A673 (cell line): ENCODE results near the gene CEP83. TPM values are rescaled to one million over a fixed set of nuclear protein-coding genes. Genes with fewer than 3 reads are reported as not detected.

ENCODE experiments used
- BruUV-seq: library from RNA; stranded (reverse); fragments of 400-500 nt; replicated peaks from 2 replicates; lab custom pipeline; 2021; lab: Mats Ljungman, UMichigan
- CTCF ChIA-PET: fragments of 300-600 bp; sonication (Branson Sonifier 250); formaldehyde crosslinking; loops from one replicate; lab custom pipeline; 2022; ENCODE audit warnings: antibody characterized with exemption; lab: Charles Lee
- POLR2A ChIA-PET: fragments of 300-600 bp; sonication (Branson Sonifier 250); formaldehyde crosslinking; loops from one replicate; lab custom pipeline; 2022; ENCODE audit warnings: antibody characterized with exemption; ENCODE audit not compliant: low non-redundant PET; lab: Charles Lee
- DNase-seq: peaks from one replicate; pipeline ENCODE4 v3.0.0-alpha.2; 2015; ENCODE audit warnings: low spot score
- H3K27ac ChIP-seq: fragments of 200-600 bp; sonication (generic); 2 replicates; pipeline ENCODE4 v1.5.1; 2016; ENCODE audit warnings: mixed run types, low read depth, mild to moderate bottlenecking, mixed read lengths, antibody characterized with exemption, low read length; ENCODE audit not compliant: poor library complexity, severe bottlenecking
- H3K27me3 ChIP-seq: fragments of 200-600 bp; sonication (generic); replicated peaks from 2 replicates; pipeline ENCODE4 v1.6.1; 2017; ENCODE audit warnings: mixed run types, low read depth, mild to moderate bottlenecking, mixed read lengths, antibody characterized with exemption, low read length; ENCODE audit not compliant: insufficient read depth, poor library complexity
- H3K36me3 ChIP-seq: fragments of 200-600 bp; sonication (generic); 2 replicates; pipeline ENCODE4 v1.6.1; 2016; ENCODE audit warnings: mixed run types, mild to moderate bottlenecking, mixed read lengths, antibody characterized with exemption, low read length; ENCODE audit not compliant: insufficient read depth, poor library complexity, severe bottlenecking
- H3K4me1 ChIP-seq: fragments of 200-600 bp; sonication (generic); 2 replicates; pipeline ENCODE4 v1.6.1; 2017; ENCODE audit warnings: mixed run types, mild to moderate bottlenecking, mixed read lengths, antibody characterized with exemption, low read length; ENCODE audit not compliant: insufficient read depth, poor library complexity, severe bottlenecking
- H3K4me3 ChIP-seq: fragments of 200-600 bp; sonication (generic); 2 replicates; pipeline ENCODE4 v1.5.1; 2016; ENCODE audit warnings: low read depth, mixed run types, mild to moderate bottlenecking, mixed read lengths, low read length; ENCODE audit not compliant: poor library complexity, severe bottlenecking
- H3K9me3 ChIP-seq: fragments of 200-600 bp; sonication (generic); 2 replicates; pipeline ENCODE4 v1.6.1; 2016; ENCODE audit warnings: mixed run types, low read depth, mild to moderate bottlenecking, mixed read lengths, antibody characterized with exemption, low read length; ENCODE audit not compliant: poor library complexity, severe bottlenecking
- CTCF ChIP-seq: fragments of 300-800, 200-600 bp; sonication (generic); conservative IDR thresholded peaks from 2 replicates; pipeline ENCODE4 v1.5.1; 2017; ENCODE audit warnings: low read depth, mild to moderate bottlenecking, antibody characterized with exemption, low read length, moderate library complexity, mixed read lengths
- EZH2 ChIP-seq: fragments of 200-600 bp; sonication (generic); IDR thresholded peaks from 2 replicates; pipeline ENCODE4 v1.6.1; 2017; ENCODE audit warnings: borderline replicate concordance, low read depth, mild to moderate bottlenecking, mixed read lengths, antibody characterized with exemption, low read length; ENCODE audit not compliant: poor library complexity, severe bottlenecking
- intact Hi-C: fragments of 100-400 bp; cut with micrococcal nuclease; formaldehyde crosslinking; loops from one replicate; pipeline ENCODE4 v1.10.0; 2022; ENCODE audit not compliant: unreplicated experiment
- total RNA-seq: library from RNA; stranded (reverse); gene quantifications from 2 replicates; pipeline ENCODE4 v1.2.3, GENCODE V29; 2021

CEP83 gene
- total RNA-seq, 1 experiment from 2014 or later: 29.2 TPM

GRCh38 chr12:94267537-94267872 is 192.2 kb downstream of the CEP83 start:
- BruUV-seq: no TSS peak
- CTCF ChIA-PET: no interaction called here

DNA sequence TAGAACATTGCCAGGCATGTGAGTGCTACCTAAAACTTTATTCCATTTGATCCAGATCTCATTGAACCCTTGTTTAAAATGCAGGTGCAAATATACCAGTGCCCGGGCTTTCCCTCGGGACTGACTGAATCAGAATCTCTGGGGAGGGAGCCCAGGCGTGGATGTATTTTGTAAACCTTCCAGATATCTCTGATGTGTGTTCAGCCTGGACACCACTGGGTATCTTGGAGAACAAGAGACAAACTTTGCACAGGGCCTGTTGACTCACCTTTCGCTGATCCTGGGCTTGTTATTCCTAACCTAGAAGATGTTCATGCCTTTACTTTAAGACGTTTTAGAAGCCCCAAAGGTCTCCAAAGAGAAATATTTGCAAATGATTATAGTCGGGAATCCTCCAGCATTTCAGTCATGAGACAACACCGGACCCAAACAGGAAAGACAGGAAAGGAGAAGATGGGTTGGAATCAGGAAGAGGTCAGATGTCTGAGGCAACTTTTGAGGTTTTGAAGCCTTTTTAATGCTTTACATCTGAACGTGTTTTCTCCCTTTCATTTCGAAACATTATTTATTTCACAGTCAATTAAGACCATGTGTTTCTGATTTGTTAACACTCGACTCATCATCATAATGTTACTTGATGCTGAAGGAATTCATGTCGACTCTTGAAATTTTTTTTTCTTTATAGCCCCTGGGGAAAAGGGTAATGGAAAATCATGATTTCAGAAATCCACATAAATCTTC is 192.7 kb downstream of the CEP83 start:
- intact Hi-C loops: loop anchor here (10.0 kb wide), 1 partner anchor 258 kb away; no protein-coding TSS in a partner anchor
- H3K27ac ChIP-seq: no peak overlapping the region
- no TSS peak for BruUV-seq
- no peaks in the 10 kb centered on the region for H3K9me3 ChIP-seq
- no peak overlapping the region for H3K4me3 ChIP-seq
- TF ChIP-seq CTCF (no peak), EZH2 (no peak)
- DNase-seq: peak; percentile 88
- ChIA-PET POLR2A (no interaction called here), CTCF (no interaction called here)
- H3K36me3 ChIP-seq: no peaks in the 10 kb centered on the region
- peaks cover 41% of the 10 kb centered on the region for H3K27me3 ChIP-seq
- H3K4me1 ChIP-seq: peaks cover 47% of the 10 kb centered on the region

More at GRCh38 chr12:94267537-94267872, 192.2 kb downstream of the CEP83 start:
- TF ChIP-seq CTCF: no peak
- TF ChIP-seq EZH2: no peak
- peaks cover 44% of the 10 kb centered on the region for H3K4me1 ChIP-seq
- no peaks in the 10 kb centered on the region for H3K36me3 ChIP-seq
- peaks cover 42% of the 10 kb centered on the region for H3K27me3 ChIP-seq
- DNase-seq: no peak
- no peak overlapping the region for H3K27ac ChIP-seq
- POLR2A ChIA-PET: no interaction called here
- no peak overlapping the region for H3K4me3 ChIP-seq
- intact Hi-C loops: loop anchor here (10.0 kb wide), 1 partner anchor 257 kb away; no protein-coding TSS in a partner anchor
- H3K9me3 ChIP-seq: no peaks in the 10 kb centered on the region

DNA sequence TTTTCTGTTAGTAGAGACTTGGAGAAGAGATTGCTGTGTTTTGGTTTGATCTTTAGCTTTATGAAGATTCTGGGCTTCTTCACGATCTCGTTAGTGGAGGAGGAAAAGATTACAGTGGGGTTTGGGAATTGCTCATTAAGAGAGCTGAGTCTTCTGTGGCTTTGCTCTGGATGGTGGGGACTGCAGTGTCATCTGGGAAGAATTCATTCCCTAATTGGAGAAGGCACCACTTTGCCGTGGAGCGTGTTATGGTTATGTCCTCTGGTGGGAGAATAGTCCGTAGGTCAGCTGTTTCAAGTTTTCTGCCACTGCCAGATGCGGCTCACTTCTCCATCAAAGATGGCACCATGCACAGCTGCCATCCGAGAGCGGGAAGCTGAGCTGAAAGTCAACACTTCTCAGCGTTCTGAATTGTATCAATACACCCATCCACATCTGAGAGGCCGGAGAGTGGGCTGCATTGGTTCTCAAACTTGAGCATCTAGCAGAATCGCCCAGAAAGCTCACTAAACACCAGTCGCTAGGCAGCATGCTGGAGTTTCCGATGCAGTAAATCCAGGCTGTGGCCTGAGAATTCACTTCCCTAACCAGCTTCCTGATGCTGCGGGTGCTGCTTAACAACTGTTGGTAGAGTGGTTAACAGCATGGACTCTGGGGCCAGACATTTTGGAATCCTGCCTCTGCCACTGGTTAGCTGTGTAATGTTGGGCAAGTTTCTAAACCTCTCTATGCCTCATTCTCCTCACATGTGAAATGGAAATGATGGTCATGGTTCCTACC is 193.5 kb downstream of the CEP83 start:
- no peaks in the 10 kb centered on the region for H3K36me3 ChIP-seq
- no peak overlapping the region for H3K27ac ChIP-seq
- ChIA-PET CTCF (no interaction called here), POLR2A (no interaction called here)
- no peak for DNase-seq
- intact Hi-C loops: loop anchor here (10.0 kb wide), 1 partner anchor 259 kb away; no protein-coding TSS in a partner anchor
- BruUV-seq: no TSS peak
- H3K9me3 ChIP-seq: no peaks in the 10 kb centered on the region
- H3K4me1 ChIP-seq: peaks cover 55% of the 10 kb centered on the region
- no peak overlapping the region for H3K4me3 ChIP-seq
- H3K27me3 ChIP-seq: peaks cover 32% of the 10 kb centered on the region
- TF ChIP-seq CTCF: no peak
- TF ChIP-seq EZH2: no peak
